ENCODE data around the gene TMED8.

- no peak for TF ChIP-seq POLR2AphosphoS5 (IDR thresholded peaks at IDR 0.05)
- TF ChIP-seq CTCF (IDR thresholded peaks at IDR 0.05): no peak
Observed at GRCh38 chr14:77424862-77425261, 48.0 kb upstream of the TMED8 start.
